ENCODE results near the gene BRD4. TPM values are rescaled to one million over a fixed set of nuclear protein-coding genes. Genes with fewer than 3 reads are reported as not detected.

The BRD4 gene
- total and polyA plus RNA-seq, 8 donors = 16.9 to 53.3 (median 39.9) TPM

- no peak overlapping the region for H3K4me3 ChIP-seq
- no peak for FAIRE-seq
- DNase-seq = no peak
- H3K27me3 ChIP-seq = no peaks in the 10 kb centered on the region
- intact Hi-C loops (cut with DNase I) = no loop called here
- ATAC-seq = no peak
- no peak overlapping the region for H3K27ac ChIP-seq
- no peak for TF ChIP-seq CTCF (IDR thresholded peaks at IDR 0.05)
- WGBS, 2 donors = 89 to 91% methylated on average over 22 of the region's 22 CpGs
- peaks cover 0 to 15% (median 0%) of the 10 kb centered on the region in 3 donors for H3K4me1 ChIP-seq
- peaks cover 0 to 47% (median 29%) of the 10 kb centered on the region in 3 donors for H3K36me3 ChIP-seq
- H3K9me3 ChIP-seq = no peaks in the 10 kb centered on the region
Measured at GRCh38 chr19:15373644-15374043, 41.3 kb upstream of the BRD4 start.

GRCh38 chr19:15372891-15373301, 40.6 kb upstream of the BRD4 start:
- TF ChIP-seq CTCF (IDR thresholded peaks at IDR 0.05) = no peak
- Histone ChIP-seq H3K27me3 (no peaks in the 10 kb centered on the region), H3K36me3 (peaks cover 0 to 55% (median 36%) of the 10 kb centered on the region in 3 donors), H3K4me3 (no peak overlapping the region), H3K27ac (no peak overlapping the region), H3K9me3 (no peaks in the 10 kb centered on the region), H3K4me1 (peaks cover 0 to 14% (median 0%) of the 10 kb centered on the region in 3 donors)
- peak in 2 of 6 donors; percentile 30 to 72 for DNase-seq
- WGBS, 2 donors = 93 to 94% methylated on average over 30 of the region's 30 CpGs
- no peak for FAIRE-seq
- intact Hi-C loops (cut with DNase I) = no loop called here
- ATAC-seq = no peak

GRCh38 chr19:15372470-15372869, 40.1 kb upstream of the BRD4 start:
- Histone ChIP-seq H3K4me3 (no peak overlapping the region), H3K36me3 (peaks cover 0 to 59% (median 38%) of the 10 kb centered on the region in 3 donors), H3K4me1 (peaks cover 0 to 9% (median 0%) of the 10 kb centered on the region in 3 donors), H3K27me3 (no peaks in the 10 kb centered on the region), H3K27ac (no peak overlapping the region), H3K9me3 (no peaks in the 10 kb centered on the region)
- ATAC-seq = no peak
- TF ChIP-seq CTCF (IDR thresholded peaks at IDR 0.05) = no peak
- intact Hi-C loops (cut with DNase I) = no loop called here
- WGBS, 2 donors = 92 to 95% methylated on average over 14 of the region's 14 CpGs
- FAIRE-seq = no peak
- DNase-seq = no peak

- DNase-seq (no peak), FAIRE-seq (no peak), ATAC-seq (no peak)
- TF ChIP-seq CTCF (IDR thresholded peaks at IDR 0.05) = no peak
- 90 to 94% methylated on average over 17 of the region's 17 CpGs for WGBS, 2 donors
- peaks cover 0 to 61% (median 38%) of the 10 kb centered on the region in 3 donors for H3K36me3 ChIP-seq
- H3K9me3 ChIP-seq = no peaks in the 10 kb centered on the region
- no peak overlapping the region for H3K27ac ChIP-seq
- H3K4me1 ChIP-seq = peaks cover 0 to 3% (median 0%) of the 10 kb centered on the region in 3 donors
- intact Hi-C loops (cut with DNase I) = no loop called here
- H3K4me3 ChIP-seq = no peak overlapping the region
- H3K27me3 ChIP-seq = no peaks in the 10 kb centered on the region
Measured at GRCh38 chr19:15371786-15372380, 39.5 kb upstream of the BRD4 start.

GRCh38 chr19:15371119-15371518, 38.8 kb upstream of the BRD4 start:
- no peak for TF ChIP-seq CTCF (IDR thresholded peaks at IDR 0.05)
- FAIRE-seq = no peak
- intact Hi-C loops (cut with DNase I) = no loop called here
- Histone ChIP-seq H3K4me3 (no peak overlapping the region), H3K36me3 (peaks cover 0 to 61% (median 38%) of the 10 kb centered on the region in 3 donors), H3K4me1 (no peaks in the 10 kb centered on the region), H3K27me3 (no peaks in the 10 kb centered on the region), H3K27ac (no peak overlapping the region), H3K9me3 (no peaks in the 10 kb centered on the region)
- 96 to 98% methylated on average over 7 of the region's 7 CpGs for WGBS, 2 donors
- no peak for ATAC-seq
- DNase-seq = no peak
